Ishikawa (cell line): ENCODE data around the gene CASQ2.

Experiments used
- EGR1 ChIP-seq: IDR thresholded peaks from 2 replicates; pipeline ENCODE4 v1.6.1; 2012
- EP300 ChIP-seq: IDR thresholded peaks from 2 replicates; pipeline ENCODE4 v1.6.1; 2012; ENCODE audit warnings: borderline replicate concordance
- FOXM1 ChIP-seq: IDR thresholded peaks from 2 replicates; pipeline ENCODE4 v1.6.1; 2012; ENCODE audit warnings: low read depth, borderline replicate concordance
- NFIC ChIP-seq: IDR thresholded peaks from 2 replicates; pipeline ENCODE4 v1.6.1; 2012
- RAD21 ChIP-seq: IDR thresholded peaks from 2 replicates; pipeline ENCODE4 v1.6.1; 2012; ENCODE audit warnings: low read depth
- TEAD4 ChIP-seq: IDR thresholded peaks from 2 replicates; pipeline ENCODE4 v1.6.1; 2012
- YY1 ChIP-seq: IDR thresholded peaks from 2 replicates; pipeline ENCODE4 v1.6.1; 2012; ENCODE audit warnings: low read depth
- ZBTB7A ChIP-seq: IDR thresholded peaks from 2 replicates; pipeline ENCODE4 v1.6.1; 2012; ENCODE audit warnings: low read depth
- TF ChIP-seq, protein P1 (sequence below): IDR thresholded peaks from 2 replicates; pipeline ENCODE4 v1.6.1; 2012; ENCODE audit warnings: low read depth, mild to moderate bottlenecking
- TF ChIP-seq, protein P2 (sequence below): IDR thresholded peaks from 2 replicates; pipeline ENCODE4 v1.6.1; 2012

DNA sequence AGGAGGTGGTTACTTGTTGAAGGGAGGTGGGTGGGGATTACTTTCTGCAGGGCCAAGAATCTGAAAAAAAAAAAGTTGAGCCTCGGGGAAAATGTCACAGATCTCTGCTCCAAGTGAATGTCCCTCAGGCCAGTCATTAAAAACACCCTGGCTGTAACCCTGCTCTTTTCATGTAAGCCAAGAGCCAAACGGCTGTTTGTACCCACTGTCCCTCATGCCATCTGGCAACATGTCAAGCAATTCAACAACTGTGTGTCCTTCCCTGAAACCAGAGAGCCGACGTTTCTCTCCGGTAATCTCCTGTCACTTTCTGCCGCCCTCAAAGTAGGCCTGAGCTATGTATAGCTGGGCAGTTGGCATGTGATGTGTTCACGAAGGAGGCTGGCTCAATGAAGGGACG, 14.7 kb downstream of the CASQ2 start:
- TF ChIP-seq NFIC (no peak), YY1 (no peak), EP300 (no peak), FOXM1 (no peak), TEAD4 (no peak), ZBTB7A (no peak), RAD21 (no peak), EGR1 (no peak)
- TF ChIP-seq, protein P1, sequence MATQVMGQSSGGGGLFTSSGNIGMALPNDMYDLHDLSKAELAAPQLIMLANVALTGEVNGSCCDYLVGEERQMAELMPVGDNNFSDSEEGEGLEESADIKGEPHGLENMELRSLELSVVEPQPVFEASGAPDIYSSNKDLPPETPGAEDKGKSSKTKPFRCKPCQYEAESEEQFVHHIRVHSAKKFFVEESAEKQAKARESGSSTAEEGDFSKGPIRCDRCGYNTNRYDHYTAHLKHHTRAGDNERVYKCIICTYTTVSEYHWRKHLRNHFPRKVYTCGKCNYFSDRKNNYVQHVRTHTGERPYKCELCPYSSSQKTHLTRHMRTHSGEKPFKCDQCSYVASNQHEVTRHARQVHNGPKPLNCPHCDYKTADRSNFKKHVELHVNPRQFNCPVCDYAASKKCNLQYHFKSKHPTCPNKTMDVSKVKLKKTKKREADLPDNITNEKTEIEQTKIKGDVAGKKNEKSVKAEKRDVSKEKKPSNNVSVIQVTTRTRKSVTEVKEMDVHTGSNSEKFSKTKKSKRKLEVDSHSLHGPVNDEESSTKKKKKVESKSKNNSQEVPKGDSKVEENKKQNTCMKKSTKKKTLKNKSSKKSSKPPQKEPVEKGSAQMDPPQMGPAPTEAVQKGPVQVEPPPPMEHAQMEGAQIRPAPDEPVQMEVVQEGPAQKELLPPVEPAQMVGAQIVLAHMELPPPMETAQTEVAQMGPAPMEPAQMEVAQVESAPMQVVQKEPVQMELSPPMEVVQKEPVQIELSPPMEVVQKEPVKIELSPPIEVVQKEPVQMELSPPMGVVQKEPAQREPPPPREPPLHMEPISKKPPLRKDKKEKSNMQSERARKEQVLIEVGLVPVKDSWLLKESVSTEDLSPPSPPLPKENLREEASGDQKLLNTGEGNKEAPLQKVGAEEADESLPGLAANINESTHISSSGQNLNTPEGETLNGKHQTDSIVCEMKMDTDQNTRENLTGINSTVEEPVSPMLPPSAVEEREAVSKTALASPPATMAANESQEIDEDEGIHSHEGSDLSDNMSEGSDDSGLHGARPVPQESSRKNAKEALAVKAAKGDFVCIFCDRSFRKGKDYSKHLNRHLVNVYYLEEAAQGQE: no peak
- TF ChIP-seq, protein P2, sequence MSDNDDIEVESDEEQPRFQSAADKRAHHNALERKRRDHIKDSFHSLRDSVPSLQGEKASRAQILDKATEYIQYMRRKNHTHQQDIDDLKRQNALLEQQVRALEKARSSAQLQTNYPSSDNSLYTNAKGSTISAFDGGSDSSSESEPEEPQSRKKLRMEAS: no peak
